Activated T-helper 1 cell treated with anti-CD3 and anti-CD28 coated beads, Interleukin-12 subunit alpha, Interleukin-12 subunit beta, Interleukin-2, Interleukin-4 antibody, amounts not matched to agents 30 ng/mL and 10 ng/mL and 1 ng/mL, durations not matched to agents 14 hours and 24 hours and 36 hours (primary cell): ENCODE measurements around the gene HNRNPUL2. TPM values are rescaled to one million over a fixed set of nuclear protein-coding genes. Genes with fewer than 3 reads are reported as not detected.
"Not testable (repeated sequence)": the region's sequence is repeated elsewhere in the genome, so short reads cannot be mapped to it uniquely, and the experiment has no call there.

Experiments
- DNase-seq: peaks from one replicate; pipeline ENCODE4 v3.0.0; 2021; ENCODE audit warnings: low spot score
- H3K27ac Mint-ChIP-seq: one replicate; pipeline ENCODE4 v1.8.0; 2021; ENCODE audit warnings: mild to moderate bottlenecking, mixed read lengths
- H3K27me3 Mint-ChIP-seq: one replicate; pipeline ENCODE4 v1.8.0; 2022; ENCODE audit warnings: mild to moderate bottlenecking, moderate library complexity, mixed read lengths; ENCODE audit not compliant: insufficient read depth
- H3K36me3 Mint-ChIP-seq: one replicate; pipeline ENCODE4 v1.8.0; 2021; ENCODE audit warnings: low read depth, mixed read lengths
- H3K4me1 Mint-ChIP-seq: one replicate; pipeline ENCODE4 v1.8.0; 2021; ENCODE audit warnings: low read depth, mixed read lengths
- H3K4me3 Mint-ChIP-seq: one replicate; pipeline ENCODE4 v1.8.0; 2021; ENCODE audit warnings: mild to moderate bottlenecking, moderate library complexity, mixed read lengths
- H3K9me3 Mint-ChIP-seq: one replicate; pipeline ENCODE4 v1.8.0; 2021; ENCODE audit warnings: mixed read lengths
- intact Hi-C: fragments of 100-400 bp; cut with micrococcal nuclease; formaldehyde crosslinking; loops from one replicate; pipeline ENCODE4 v1.15.1; 2024
- total RNA-seq: library from RNA; stranded (reverse); gene quantifications from 2 replicates; pipeline ENCODE4 v1.2.3, GENCODE V29; 2022

HNRNPUL2 gene
- total RNA-seq, 1 donor from 2014 or later: 53.0 TPM

DNA sequence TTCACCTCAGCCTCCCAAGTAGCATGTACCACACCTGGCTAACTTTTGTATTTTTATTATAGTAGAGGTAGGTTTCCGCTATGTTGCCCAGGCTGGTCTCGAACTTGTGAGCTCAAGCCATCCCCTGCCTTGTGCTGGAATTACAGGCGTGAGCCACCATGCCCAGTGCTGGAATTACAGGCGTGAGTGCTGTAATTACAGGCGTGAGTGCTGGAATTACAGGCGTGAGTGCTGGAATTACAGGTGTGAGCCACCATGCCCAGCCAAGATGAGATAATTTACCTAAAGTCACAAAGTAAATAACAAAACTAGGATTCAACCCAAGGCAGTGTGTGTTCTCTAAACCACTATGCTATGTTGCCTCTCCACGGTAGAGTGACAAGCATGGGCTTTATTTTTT lies 44.7 kb downstream of the HNRNPUL2 start:
- Mint-ChIP-seq H3K27ac (no peak overlapping the region), H3K4me3 (no peak overlapping the region), H3K36me3 (peaks cover 7% of the 10 kb centered on the region), H3K27me3 (no peaks in the 10 kb centered on the region), H3K4me1 (peaks cover 21% of the 10 kb centered on the region), H3K9me3 (no peaks in the 10 kb centered on the region)
- no peak for DNase-seq
- intact Hi-C loops: no loop called here

- Mint-ChIP-seq H3K36me3 (peaks cover 13% of the 10 kb centered on the region), H3K4me1 (peaks cover 30% of the 10 kb centered on the region), H3K27ac (peak overlapping the region; percentile 67), H3K4me3 (peak overlapping the region; percentile 72), H3K27me3 (no peaks in the 10 kb centered on the region), H3K9me3 (no peaks in the 10 kb centered on the region)
- intact Hi-C loops: no loop called here
- DNase-seq: no peak
These were observed 46.4 kb downstream of the HNRNPUL2 start for GRCh38 chr11:62680825-62681240.

DNA sequence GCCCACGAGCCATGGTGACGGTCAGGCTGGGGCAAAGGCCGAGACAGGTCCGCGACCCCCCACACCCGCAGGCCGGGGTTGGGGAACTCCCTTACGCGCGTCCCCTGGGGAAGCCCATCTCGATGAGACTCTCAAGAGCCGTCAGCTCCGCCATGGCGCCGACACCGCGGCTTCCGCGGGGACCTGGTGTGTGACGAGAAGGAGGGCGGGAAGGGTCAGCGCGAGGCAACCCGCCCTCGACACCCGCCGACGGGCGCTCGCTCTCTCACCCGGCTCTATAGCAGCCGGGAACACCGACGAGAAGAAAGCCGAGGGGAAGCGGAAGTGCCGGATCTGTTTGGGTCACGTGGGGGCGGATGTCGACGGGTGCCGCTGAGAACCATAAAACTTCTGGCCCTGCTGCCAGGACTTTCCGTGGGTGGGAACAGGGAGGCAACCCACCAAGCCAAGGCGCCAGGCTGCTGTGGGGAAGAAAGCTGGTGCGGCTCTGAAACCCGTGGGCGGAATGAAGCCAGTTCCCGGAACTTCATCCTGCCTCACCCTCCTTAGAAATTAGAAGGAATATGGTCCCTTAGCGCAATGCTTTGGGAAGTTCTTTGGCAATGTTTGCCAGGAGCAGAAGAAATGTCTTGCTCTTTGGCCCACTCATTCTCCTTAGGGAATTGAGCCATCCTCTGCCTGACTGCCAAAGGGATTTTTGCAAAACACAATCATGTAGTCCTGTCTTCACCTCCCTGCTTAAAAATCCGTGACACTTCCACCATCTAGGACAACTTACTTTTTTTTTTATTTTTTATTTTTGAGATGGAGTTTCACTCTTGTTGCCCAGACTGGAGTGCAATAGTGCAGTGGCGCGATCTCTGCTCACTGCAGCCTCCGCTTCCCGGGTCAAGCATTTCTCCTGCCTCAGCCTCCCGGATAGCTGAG lies 48.2 kb downstream of the HNRNPUL2 start, which contains the start of gene UBXN1:
TSS of gene UBXN1 (minus strand) at position 304 of the 927 bp plus-strand sequence. CDS start at position 154, 150 bp downstream.
- peak; percentile 79 for DNase-seq
- no peaks in the 10 kb centered on the region for H3K27me3 Mint-ChIP-seq
- H3K4me3 Mint-ChIP-seq: peak within 1 kb of the TSS; percentile 80
- H3K4me1 Mint-ChIP-seq: peaks cover 36% of the 10 kb centered on the region
- H3K9me3 Mint-ChIP-seq: no peaks in the 10 kb centered on the region
- peak within 1 kb of the TSS; percentile 82 for H3K27ac Mint-ChIP-seq
- peaks cover 16% of the 10 kb centered on the region for H3K36me3 Mint-ChIP-seq
- intact Hi-C loops: loop anchor here (1.0 to 10.0 kb wide), 9 partner anchors 8 to 254 kb away; partner anchors contain the start of genes C11orf98, CSKMT, HNRNPUL2 and INTS5

GRCh38 chr11:62678433-62678769 lies 48.9 kb downstream of the HNRNPUL2 start:
- H3K27me3 Mint-ChIP-seq: no peaks in the 10 kb centered on the region
- peak overlapping the region; percentile 80 for H3K4me3 Mint-ChIP-seq
- H3K4me1 Mint-ChIP-seq: peaks cover 36% of the 10 kb centered on the region
- intact Hi-C loops: loop anchor here (2.0 to 10.0 kb wide), 2 partner anchors 14 to 254 kb away; partner anchors contain the start of genes C11orf98 and CSKMT
- peaks cover 16% of the 10 kb centered on the region for H3K36me3 Mint-ChIP-seq
- no peaks in the 10 kb centered on the region for H3K9me3 Mint-ChIP-seq
- no peak for DNase-seq
- H3K27ac Mint-ChIP-seq: peak overlapping the region; percentile 82

- no peak for DNase-seq
- Mint-ChIP-seq H3K9me3 (no peaks in the 10 kb centered on the region), H3K4me3 (peak overlapping the region; percentile 80), H3K4me1 (peaks cover 40% of the 10 kb centered on the region), H3K36me3 (peaks cover 16% of the 10 kb centered on the region), H3K27me3 (no peaks in the 10 kb centered on the region), H3K27ac (peak overlapping the region; percentile 82)
- intact Hi-C loops: loop anchor here (2.0 to 10.0 kb wide), 2 partner anchors 13 to 253 kb away; partner anchors contain the start of genes C11orf98 and CSKMT
These were observed 49.5 kb downstream of the HNRNPUL2 start for GRCh38 chr11:62677714-62678113.

GRCh38 chr11:62677156-62677555 lies 50.1 kb downstream of the HNRNPUL2 start:
- Mint-ChIP-seq H3K4me3 (peak overlapping the region; percentile 80), H3K27me3 (no peaks in the 10 kb centered on the region), H3K36me3 (peaks cover 16% of the 10 kb centered on the region), H3K4me1 (peaks cover 40% of the 10 kb centered on the region), H3K27ac (peak overlapping the region; percentile 6), H3K9me3 (no peaks in the 10 kb centered on the region)
- no peak for DNase-seq
- intact Hi-C loops: loop anchor here (10.0 kb wide), 1 partner anchor 252 kb away; no protein-coding TSS in a partner anchor

DNA sequence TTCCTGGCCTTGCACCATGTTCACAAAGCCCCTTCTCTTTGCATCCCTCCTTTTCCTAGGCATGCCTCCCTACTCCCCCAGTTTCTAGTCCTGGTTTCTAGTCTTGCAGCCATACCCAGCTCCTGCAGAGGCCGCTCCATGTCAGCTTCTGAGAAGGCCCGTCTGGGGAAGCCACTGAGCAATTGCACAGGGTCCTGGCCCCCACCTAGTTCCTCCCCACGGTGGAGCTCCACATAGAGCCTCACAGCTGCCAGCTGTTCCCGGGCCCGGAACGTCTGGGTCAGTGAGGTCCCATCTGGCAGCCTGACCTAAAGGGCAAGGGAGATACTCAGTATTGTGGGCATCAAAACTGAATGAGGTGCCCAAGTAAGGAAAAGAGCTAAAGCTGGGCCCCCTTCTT lies 50.6 kb downstream of the HNRNPUL2 start:
- no peaks in the 10 kb centered on the region for H3K9me3 Mint-ChIP-seq
- peak overlapping the region; percentile 6 for H3K27ac Mint-ChIP-seq
- peaks cover 16% of the 10 kb centered on the region for H3K36me3 Mint-ChIP-seq
- intact Hi-C loops: loop anchor here (10.0 kb wide), 1 partner anchor 252 kb away; no protein-coding TSS in a partner anchor
- no peaks in the 10 kb centered on the region for H3K27me3 Mint-ChIP-seq
- peak overlapping the region; percentile 80 for H3K4me3 Mint-ChIP-seq
- H3K4me1 Mint-ChIP-seq: peaks cover 40% of the 10 kb centered on the region
- no peak for DNase-seq

DNA sequence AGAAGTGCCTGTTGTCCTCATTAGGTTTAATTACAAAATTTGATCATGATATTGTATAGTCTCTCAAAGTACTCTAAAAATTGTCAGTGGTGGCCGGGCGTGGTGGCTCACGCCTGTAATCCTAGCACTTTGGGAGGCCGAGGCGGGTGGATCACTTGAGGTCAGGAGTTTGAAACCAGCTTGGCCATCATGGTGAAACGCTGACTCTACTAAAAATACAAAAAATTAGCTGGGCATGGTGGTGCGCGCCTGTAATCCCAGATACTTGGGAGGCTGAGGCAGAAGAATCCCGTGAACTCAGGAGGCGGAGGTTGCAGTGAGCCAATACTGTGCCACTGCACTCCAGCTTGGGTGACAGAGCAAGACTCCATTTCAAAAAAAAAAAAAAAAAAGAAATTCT lies 51.8 kb downstream of the HNRNPUL2 start:
- H3K27me3 Mint-ChIP-seq, DNase-seq, H3K9me3 Mint-ChIP-seq, H3K27ac Mint-ChIP-seq, H3K4me3 Mint-ChIP-seq: not testable (repeated sequence)
- intact Hi-C loops: loop anchor here (10.0 kb wide), 1 partner anchor 251 kb away; no protein-coding TSS in a partner anchor
- peaks cover 34% of the 10 kb centered on the region for H3K4me1 Mint-ChIP-seq
- H3K36me3 Mint-ChIP-seq: peaks cover 16% of the 10 kb centered on the region

DNA sequence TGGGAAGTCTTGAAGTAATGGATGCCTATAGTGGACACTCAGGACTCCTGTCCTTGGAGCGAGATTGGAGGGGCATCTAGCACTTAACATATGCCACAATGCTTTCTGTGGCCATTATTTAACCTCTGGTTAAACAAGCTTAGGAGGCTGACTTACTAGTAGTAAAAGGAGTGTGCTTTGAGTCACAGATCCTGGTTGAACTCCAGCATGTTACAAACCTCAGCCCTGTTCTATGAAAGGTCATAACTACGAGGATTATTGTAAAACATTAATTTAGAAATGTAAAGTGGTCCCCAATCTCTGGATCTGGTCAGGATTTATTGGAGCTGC lies 54.1 kb downstream of the HNRNPUL2 start:
- peaks cover 20% of the 10 kb centered on the region for H3K36me3 Mint-ChIP-seq
- H3K27me3 Mint-ChIP-seq: no peaks in the 10 kb centered on the region
- H3K4me1 Mint-ChIP-seq: peaks cover 40% of the 10 kb centered on the region
- DNase-seq: no peak
- peak overlapping the region; percentile 98 for H3K27ac Mint-ChIP-seq
- H3K9me3 Mint-ChIP-seq: no peaks in the 10 kb centered on the region
- intact Hi-C loops: loop anchor here (10.0 kb wide), 1 partner anchor 248 kb away; no protein-coding TSS in a partner anchor
- H3K4me3 Mint-ChIP-seq: peak overlapping the region; percentile 97

GRCh38 chr11:62671608-62672389 lies 55.5 kb downstream of the HNRNPUL2 start, which contains the start of the genes LBHD1 and UQCC3:
TSS of gene LBHD1 (minus strand) at chr11:62672267. CDS start at chr11:62670031, 2,236 bp downstream.
TSS of gene UQCC3 (plus strand) at chr11:62671673. CDS start at chr11:62671746, 73 bp downstream.
- H3K27me3 Mint-ChIP-seq: no peaks in the 10 kb centered on the region
- H3K4me1 Mint-ChIP-seq: peaks cover 34% of the 10 kb centered on the region
- H3K27ac Mint-ChIP-seq: peak within 1 kb of the TSS; percentile 98
- peak within 1 kb of the TSS; percentile 97 for H3K4me3 Mint-ChIP-seq
- peaks cover 16% of the 10 kb centered on the region for H3K36me3 Mint-ChIP-seq
- intact Hi-C loops: loop anchor here (1.0 to 10.0 kb wide), 8 partner anchors 8 to 247 kb away; partner anchors contain the start of genes GANAB, HNRNPUL2, INTS5 and TUT1
- no peaks in the 10 kb centered on the region for H3K9me3 Mint-ChIP-seq
- DNase-seq: peak; percentile 75

DNA sequence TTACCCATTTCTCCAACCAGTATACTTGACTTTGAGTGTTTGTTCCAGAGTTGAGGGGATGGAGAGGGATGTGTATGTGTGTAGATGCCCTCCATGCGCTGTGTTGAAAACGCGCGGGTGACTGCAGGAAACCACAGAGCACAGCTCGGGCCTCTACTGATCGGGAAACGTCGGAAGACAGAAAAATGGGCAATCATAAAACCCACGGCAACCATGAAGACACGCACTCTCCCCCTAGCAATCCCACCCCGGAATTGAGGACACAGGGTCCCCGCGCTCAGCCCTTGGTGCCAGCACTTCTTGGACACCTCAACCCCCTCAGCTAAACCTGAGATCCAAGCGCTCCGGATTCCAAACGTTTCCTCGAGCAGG lies 56.0 kb downstream of the HNRNPUL2 start:
- H3K9me3 Mint-ChIP-seq: no peaks in the 10 kb centered on the region
- H3K4me1 Mint-ChIP-seq: peaks cover 37% of the 10 kb centered on the region
- peaks cover 21% of the 10 kb centered on the region for H3K36me3 Mint-ChIP-seq
- peak overlapping the region; percentile 98 for H3K27ac Mint-ChIP-seq
- intact Hi-C loops: loop anchor here (1.0 to 10.0 kb wide), 6 partner anchors 8 to 246 kb away; partner anchors contain the start of genes HNRNPUL2, INTS5, TUT1 and UBXN1
- H3K27me3 Mint-ChIP-seq: no peaks in the 10 kb centered on the region
- DNase-seq: no peak
- H3K4me3 Mint-ChIP-seq: peak overlapping the region; percentile 97

DNA sequence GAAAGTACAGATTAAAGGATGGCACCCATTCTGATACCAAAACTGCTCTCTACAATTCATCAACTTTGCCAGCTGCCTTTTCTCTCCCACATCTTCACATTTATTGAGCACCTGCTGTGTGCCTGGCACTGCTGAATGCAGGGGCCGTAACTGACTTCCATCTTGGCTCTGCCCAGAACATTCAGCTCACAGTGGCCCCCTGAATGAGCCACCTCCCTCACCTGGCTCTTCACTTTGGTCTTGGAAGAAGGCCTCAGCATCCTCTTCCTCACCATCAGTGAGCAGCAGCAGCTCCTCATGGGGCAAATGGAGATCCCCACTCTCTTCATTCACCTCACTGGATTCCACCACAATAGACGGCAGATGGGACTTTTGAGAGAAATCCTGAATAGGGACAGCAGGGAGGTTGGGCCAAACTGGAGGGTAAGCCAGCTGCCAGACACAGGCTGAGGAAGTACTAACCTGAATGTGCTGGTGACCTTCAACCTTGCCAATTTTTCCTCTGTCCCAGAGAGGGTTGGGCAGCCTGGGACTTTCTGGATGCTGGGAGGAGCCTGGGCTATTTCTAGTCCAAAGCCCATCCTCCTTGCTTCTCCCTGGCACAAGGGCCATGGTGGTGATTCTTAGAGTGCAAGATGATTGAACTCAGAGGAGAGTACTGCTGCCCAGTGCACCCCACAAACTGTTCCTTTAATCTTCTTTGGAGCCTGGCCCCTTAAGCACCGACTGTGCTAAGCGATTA lies 57.7 kb downstream of the HNRNPUL2 start:
- intact Hi-C loops: loop anchor here (2.0 to 10.0 kb wide), 2 partner anchors 171 to 245 kb away; no protein-coding TSS in a partner anchor
- H3K4me1 Mint-ChIP-seq: peaks cover 33% of the 10 kb centered on the region
- H3K36me3 Mint-ChIP-seq: peaks cover 29% of the 10 kb centered on the region
- DNase-seq: no peak
- no peaks in the 10 kb centered on the region for H3K9me3 Mint-ChIP-seq
- peak overlapping the region; percentile 98 for H3K27ac Mint-ChIP-seq
- no peaks in the 10 kb centered on the region for H3K27me3 Mint-ChIP-seq
- peak overlapping the region; percentile 97 for H3K4me3 Mint-ChIP-seq
